ENCODE results near the gene ARL14. TPM values are rescaled to one million over a fixed set of nuclear protein-coding genes. Genes with fewer than 3 reads are reported as not detected.
"Not testable (repeated sequence)": the region's sequence is repeated elsewhere in the genome, so short reads cannot be mapped to it uniquely, and the experiment has no call there.

The ARL14 gene
- total RNA-seq, 1 donor from 2014 or later: not detected

GRCh38 chr3:160702290-160702689 lies 25.3 kb downstream of the ARL14 start:
- intact Hi-C loops (cut with DNase I): no loop called here
- Histone ChIP-seq H3K4me1 (no peaks in the 10 kb centered on the region), H3K27me3 (no peaks in the 10 kb centered on the region), H3K27ac (no peak overlapping the region), H3K9me3 (no peaks in the 10 kb centered on the region), H3K4me3 (no peak overlapping the region), H3K36me3 (no peaks in the 10 kb centered on the region)
- DNase-seq (ENCODE audit: extremely low spot score in 2 of 2): no peak
- TF ChIP-seq CTCF (IDR thresholded peaks at IDR 0.05): no peak
- TF ChIP-seq POLR2AphosphoS5 (IDR thresholded peaks at IDR 0.05; ENCODE audit: insufficient read depth in 1 of 2, low read depth in 1 of 2): no peak
- TF ChIP-seq POLR2A (IDR thresholded peaks at IDR 0.05): no peak

- Histone ChIP-seq H3K9me3 (no peaks in the 10 kb centered on the region), H3K4me1 (no peaks in the 10 kb centered on the region), H3K27me3 (no peaks in the 10 kb centered on the region), H3K36me3 (no peaks in the 10 kb centered on the region), H3K27ac (no peak overlapping the region), H3K4me3 (no peak overlapping the region)
- TF ChIP-seq POLR2A (IDR thresholded peaks at IDR 0.05): no peak
- no peak for DNase-seq (ENCODE audit: extremely low spot score in 2 of 2)
- intact Hi-C loops (cut with DNase I): loop anchor here (2.0 kb wide), 1 partner anchor 239 kb away; no protein-coding TSS in a partner anchor
These were observed 27.0 kb downstream of the ARL14 start for GRCh38 chr3:160703974-160704373.

- intact Hi-C loops (cut with DNase I): no loop called here
- TF ChIP-seq POLR2AphosphoS5 (IDR thresholded peaks at IDR 0.05; ENCODE audit: insufficient read depth in 1 of 2, low read depth in 1 of 2): no peak
- TF ChIP-seq CTCF (IDR thresholded peaks at IDR 0.05): peak; percentile 16 to 63 (median 22)
- no peak for TF ChIP-seq POLR2A (IDR thresholded peaks at IDR 0.05)
- DNase-seq (ENCODE audit: extremely low spot score in 2 of 2): no peak
These were observed 30.3 kb downstream of the ARL14 start for GRCh38 chr3:160707187-160707794.

GRCh38 chr3:160709477-160710182 lies 32.7 kb downstream of the ARL14 start:
- Histone ChIP-seq H3K27me3 (no peaks in the 10 kb centered on the region), H3K36me3 (no peaks in the 10 kb centered on the region), H3K9me3 (no peaks in the 10 kb centered on the region), H3K27ac (no peak overlapping the region), H3K4me3 (no peak overlapping the region), H3K4me1 (no peaks in the 10 kb centered on the region)
- intact Hi-C loops (cut with DNase I): no loop called here
- no peak for DNase-seq (ENCODE audit: extremely low spot score in 2 of 2)
- TF ChIP-seq POLR2A (IDR thresholded peaks at IDR 0.05) (no peak), POLR2AphosphoS5 (IDR thresholded peaks at IDR 0.05; ENCODE audit: insufficient read depth in 1 of 2, low read depth in 1 of 2) (no peak), CTCF (IDR thresholded peaks at IDR 0.05) (no peak)

More at GRCh38 chr3:160707187-160707794, 30.3 kb downstream of the ARL14 start:
- Histone ChIP-seq H3K9me3 (no peaks in the 10 kb centered on the region), H3K27ac (no peak overlapping the region), H3K27me3 (no peaks in the 10 kb centered on the region), H3K4me3 (no peak overlapping the region), H3K4me1 (no peaks in the 10 kb centered on the region), H3K36me3 (no peaks in the 10 kb centered on the region)

GRCh38 chr3:160713144-160713543 lies 36.2 kb downstream of the ARL14 start:
- H3K4me3 ChIP-seq; H3K27me3 ChIP-seq; H3K4me1 ChIP-seq; H3K27ac ChIP-seq; H3K9me3 ChIP-seq; DNase-seq (ENCODE audit: extremely low spot score in 2 of 2); H3K36me3 ChIP-seq; intact Hi-C loops (cut with DNase I): not testable (repeated sequence)

GRCh38 chr3:160719710-160720109 lies 42.8 kb downstream of the ARL14 start:
- intact Hi-C loops (cut with DNase I): no loop called here
- Histone ChIP-seq H3K27me3 (no peaks in the 10 kb centered on the region), H3K4me3 (no peak overlapping the region), H3K27ac (no peak overlapping the region), H3K4me1 (no peaks in the 10 kb centered on the region), H3K9me3 (no peaks in the 10 kb centered on the region), H3K36me3 (no peaks in the 10 kb centered on the region)
- no peak for DNase-seq (ENCODE audit: extremely low spot score in 2 of 2)
- no peak for TF ChIP-seq CTCF (IDR thresholded peaks at IDR 0.05)
- no peak for TF ChIP-seq POLR2AphosphoS5 (IDR thresholded peaks at IDR 0.05; ENCODE audit: insufficient read depth in 1 of 2, low read depth in 1 of 2)
- TF ChIP-seq POLR2A (IDR thresholded peaks at IDR 0.05): no peak
